ENCODE data around the gene CHTF18. TPM values are rescaled to one million over a fixed set of nuclear protein-coding genes. Genes with fewer than 3 reads are reported as not detected.

Gene CHTF18
- total and polyA plus RNA-seq, 2 experiments from 2014 or later: 61.3 to 129 TPM

- no peaks in the 10 kb centered on the region for H3K79me2 ChIP-seq (replicated peaks; ENCODE audit: insufficient read depth)
- no peaks in the 10 kb centered on the region for H3K4me1 ChIP-seq (ENCODE audit: insufficient read depth)
- peaks cover 16% of the 10 kb centered on the region for H3K27me3 Mint-ChIP-seq (ENCODE audit: insufficient read depth, low read depth, poor library complexity)
- no peaks in the 10 kb centered on the region for H3K9me3 Mint-ChIP-seq
- TF ChIP-seq EZH2 (IDR thresholded peaks at IDR 0.05; ENCODE audit: low read depth, unreplicated experiment): no peak
- no peak for TF ChIP-seq NANOG (IDR thresholded peaks at IDR 0.05; ENCODE audit: borderline replicate concordance)
- TF ChIP-seq REST (IDR thresholded peaks at IDR 0.05; ENCODE audit: unreplicated experiment): no peak
- no peak for TF ChIP-seq POLR2AphosphoS5 (IDR thresholded peaks at IDR 0.05; ENCODE audit: low read depth)
- H3K4me3 ChIP-seq: no peak overlapping the region
- no peak overlapping the region for H3K27ac Mint-ChIP-seq
- DNase-seq (ENCODE audit: low spot score): no peak
- no peaks in the 10 kb centered on the region for H3K36me3 Mint-ChIP-seq (ENCODE audit: low read depth)
- no peaks in the 10 kb centered on the region; the same call in 1 of the 2 replicates for H4K20me1 ChIP-seq (replicated peaks; ENCODE audit: insufficient read depth)
- no peaks in the 10 kb centered on the region for H3K27me3 ChIP-seq (ENCODE audit: insufficient read depth)
- no peak overlapping the region for H3K4me2 ChIP-seq
- no peak overlapping the region for H2AFZ ChIP-seq
- peaks cover 3% of the 10 kb centered on the region; the same call in 1 of the 2 replicates for H3F3A ChIP-seq (replicated peaks; ENCODE audit: low read depth)
- no peaks in the 10 kb centered on the region for H3K4me1 Mint-ChIP-seq
- H3K27ac ChIP-seq (ENCODE audit: low read depth): no peak overlapping the region
- H3K36me3 ChIP-seq (ENCODE audit: insufficient read depth): no peaks in the 10 kb centered on the region
- H3K9me2 ChIP-seq (ENCODE audit: insufficient read depth): no peaks in the 10 kb centered on the region
- H3K4me3 Mint-ChIP-seq: no peak overlapping the region
- no peak for ATAC-seq
Observed at GRCh38 chr16:781346-782010, 6.9 kb upstream of the CHTF18 start.

- H4K20me1 ChIP-seq (replicated peaks; ENCODE audit: insufficient read depth): no peaks in the 10 kb centered on the region; the same call in 1 of the 2 replicates
- DNase-seq (ENCODE audit: low spot score): no peak
- H3K4me1 Mint-ChIP-seq: no peaks in the 10 kb centered on the region
- TF ChIP-seq ZNF114 (CRISPR knock-in tag; IDR thresholded peaks at IDR 0.05) (no peak), EZH2 (IDR thresholded peaks at IDR 0.05; ENCODE audit: low read depth, unreplicated experiment) (no peak), POLR2AphosphoS5 (IDR thresholded peaks at IDR 0.05; ENCODE audit: low read depth) (no peak), CTCF (conservative IDR thresholded peaks at IDR 0.05; ENCODE audit: low read depth in 2 of 2) (no peak), ZNF462 (CRISPR knock-in tag; IDR thresholded peaks at IDR 0.05) (no peak), CREB1 (CRISPR knock-in tag; IDR thresholded peaks at IDR 0.05; ENCODE audit: low read depth) (no peak)
Observed at GRCh38 chr16:782258-782657, 6.2 kb upstream of the CHTF18 start.

More at GRCh38 chr16:782258-782657, 6.2 kb upstream of the CHTF18 start:
- no peak overlapping the region for H3K27ac ChIP-seq (ENCODE audit: low read depth)
- H3K4me3 ChIP-seq: no peak overlapping the region
- peaks cover 3% of the 10 kb centered on the region; the same call in 1 of the 2 replicates for H3F3A ChIP-seq (replicated peaks; ENCODE audit: low read depth)
- Mint-ChIP-seq H3K27ac (no peak overlapping the region), H3K36me3 (ENCODE audit: low read depth) (no peaks in the 10 kb centered on the region), H3K4me3 (no peak overlapping the region), H3K27me3 (ENCODE audit: insufficient read depth, low read depth, poor library complexity) (peaks cover 17% of the 10 kb centered on the region), H3K9me3 (no peaks in the 10 kb centered on the region)
- no peaks in the 10 kb centered on the region for H3K9me2 ChIP-seq (ENCODE audit: insufficient read depth)
- H3K4me1 ChIP-seq (ENCODE audit: insufficient read depth): no peaks in the 10 kb centered on the region
- ATAC-seq: no peak
- no peaks in the 10 kb centered on the region for H3K36me3 ChIP-seq (ENCODE audit: insufficient read depth)
- H3K79me2 ChIP-seq (replicated peaks; ENCODE audit: insufficient read depth): no peaks in the 10 kb centered on the region; the same call in 1 of the 2 replicates
- H3K4me2 ChIP-seq: no peak overlapping the region
- no peaks in the 10 kb centered on the region for H3K27me3 ChIP-seq (ENCODE audit: insufficient read depth)
- no peak overlapping the region for H2AFZ ChIP-seq
